ENCODE measurements around the gene CPT1B. TPM values are rescaled to one million over a fixed set of nuclear protein-coding genes. Genes with fewer than 3 reads are reported as not detected.

Gene CPT1B
- total RNA-seq, 6 experiments from 2014 or later, result 3.8 to 30.7 (median 13.0) TPM

DNA sequence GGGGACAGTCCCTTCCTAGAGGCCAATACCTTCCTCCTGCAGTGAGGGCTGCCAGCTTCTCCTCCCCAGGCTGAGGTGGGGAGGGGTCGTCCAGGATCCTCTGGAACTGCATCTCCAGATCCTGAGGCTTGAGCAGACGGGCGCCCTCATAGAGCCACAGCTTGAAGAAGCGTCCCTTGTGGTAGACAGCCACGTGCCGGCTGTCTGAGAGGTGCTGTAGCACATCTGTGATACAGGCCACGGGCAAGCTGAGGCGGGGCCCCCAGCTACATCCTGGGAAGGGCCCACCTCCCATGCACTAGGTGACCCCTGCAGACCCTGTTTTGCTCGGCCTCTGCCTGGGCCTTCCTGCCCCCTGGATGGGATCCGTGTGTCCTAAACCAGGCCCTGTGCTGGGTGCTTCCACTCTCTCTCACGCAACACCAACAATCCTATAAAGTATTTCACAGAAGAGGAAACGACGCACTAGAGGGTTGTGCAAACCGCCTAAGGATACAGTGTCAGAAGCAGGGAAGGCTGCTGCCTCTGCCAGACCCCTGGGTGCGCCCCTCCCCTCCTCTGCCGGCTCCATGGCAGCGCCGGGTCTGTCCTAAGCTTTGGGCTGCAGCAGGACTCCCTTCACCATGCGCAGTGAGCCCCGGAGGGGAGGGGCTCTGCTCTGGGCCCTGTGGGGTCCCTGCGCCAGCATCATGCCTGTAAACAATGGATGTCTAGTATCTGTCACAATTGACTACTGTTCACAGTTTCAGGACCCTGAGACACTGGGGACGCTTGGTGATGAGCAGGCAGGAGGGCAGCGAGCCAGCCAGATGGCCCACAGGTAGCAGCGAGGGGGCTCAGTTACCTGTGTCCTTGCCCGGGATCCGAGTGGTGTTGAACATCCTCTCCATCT, 4.5 kb downstream of the CPT1B start:
- 78% methylated on average over 3 of the region's 26 CpGs for WGBS (ENCODE audit: insufficient coverage, low coverage, low lambda C conversion rate, missing lambda C conversion rate)
- H3K9me3 ChIP-seq, result no peaks in the 10 kb centered on the region
- H3K27me3 ChIP-seq, result no peaks in the 10 kb centered on the region
- ATAC-seq (no peak), DNase-seq (no peak)
- TF ChIP-seq CTCF (IDR thresholded peaks at IDR 0.05) (no peak), POLR2A (IDR thresholded peaks at IDR 0.05) (no peak)
- H3K36me3 ChIP-seq, result peaks cover 0 to 11% (median 2%) of the 10 kb centered on the region in 4 donors
- peaks cover 0 to 23% (median 10%) of the 10 kb centered on the region in 4 donors for H3K4me1 ChIP-seq
- intact Hi-C loops (cut with DNase I), result no loop called here
- H3K27ac ChIP-seq, result no peak overlapping the region
- no peak overlapping the region for H3K4me3 ChIP-seq

- DNase-seq, result no peak
- 88% methylated on average over 3 of the region's 11 CpGs for WGBS (ENCODE audit: insufficient coverage, low coverage, low lambda C conversion rate, missing lambda C conversion rate)
- H3K27me3 ChIP-seq, result no peaks in the 10 kb centered on the region
- ATAC-seq, result no peak
- intact Hi-C loops (cut with DNase I), result no loop called here
- peaks cover 0 to 30% (median 15%) of the 10 kb centered on the region in 4 donors for H3K4me1 ChIP-seq
- no peak overlapping the region for H3K4me3 ChIP-seq
- H3K27ac ChIP-seq, result no peak overlapping the region
- no peak for TF ChIP-seq CTCF (IDR thresholded peaks at IDR 0.05)
- no peak for TF ChIP-seq POLR2A (IDR thresholded peaks at IDR 0.05)
- H3K9me3 ChIP-seq, result no peaks in the 10 kb centered on the region
- peaks cover 0 to 11% (median 2%) of the 10 kb centered on the region in 4 donors for H3K36me3 ChIP-seq
Measured at GRCh38 chr22:50572965-50573364, 5.3 kb downstream of the CPT1B start.

DNA sequence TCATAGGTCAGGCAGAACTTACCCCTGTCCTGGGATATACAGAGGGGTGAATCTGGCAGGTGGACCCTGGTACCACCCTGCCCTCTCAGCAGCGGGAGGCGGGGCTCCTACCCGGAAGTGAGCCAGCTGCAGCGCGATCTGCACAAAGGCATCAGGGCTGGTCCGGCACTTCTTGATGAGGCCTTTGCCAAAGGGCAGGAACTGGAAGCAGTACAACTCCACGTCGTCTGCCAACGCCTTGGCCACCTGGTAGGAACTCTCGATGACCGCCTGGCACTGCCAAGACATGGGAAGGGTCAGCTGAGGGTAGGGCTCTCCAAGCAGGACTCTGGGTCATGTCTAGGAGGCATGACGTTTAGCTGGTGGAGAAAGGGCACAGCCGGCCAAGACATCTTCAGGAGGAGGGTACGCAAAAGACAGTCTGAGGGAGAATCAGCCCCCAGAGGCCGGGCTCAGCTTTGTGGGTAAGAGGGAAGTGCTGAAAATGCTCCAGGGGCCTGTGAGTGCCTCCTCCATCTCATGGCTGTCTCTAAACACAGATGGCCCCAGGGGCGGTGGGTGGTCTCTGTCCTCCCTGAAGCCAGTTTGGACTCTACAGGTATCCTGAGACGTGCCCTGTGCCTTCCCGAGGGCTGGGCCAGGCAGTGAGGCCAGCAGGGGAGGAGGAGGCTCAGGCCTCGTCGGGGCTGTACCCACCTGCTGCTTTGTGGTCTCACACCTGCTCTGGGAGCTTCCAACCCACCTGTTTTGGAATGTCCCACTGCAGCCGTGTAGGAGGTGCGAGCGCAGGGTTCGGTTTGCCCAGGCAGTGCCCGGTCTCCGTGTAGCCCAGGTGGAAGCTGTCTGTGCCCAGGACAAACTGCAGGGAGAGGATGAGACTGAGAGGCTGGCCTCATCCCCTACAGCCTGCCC, 6.7 kb downstream of the CPT1B start:
- Histone ChIP-seq H3K9me3 (no peaks in the 10 kb centered on the region), H3K36me3 (peaks cover 0 to 11% (median 2%) of the 10 kb centered on the region in 4 donors), H3K4me3 (no peak overlapping the region), H3K27me3 (no peaks in the 10 kb centered on the region), H3K27ac (no peak overlapping the region), H3K4me1 (peaks cover 0 to 30% (median 16%) of the 10 kb centered on the region in 4 donors)
- no peak for DNase-seq
- intact Hi-C loops (cut with DNase I), result no loop called here
- ATAC-seq, result no peak
- 69% methylated on average over 5 of the region's 26 CpGs for WGBS (ENCODE audit: insufficient coverage, low coverage, low lambda C conversion rate, missing lambda C conversion rate)
- TF ChIP-seq CTCF (IDR thresholded peaks at IDR 0.05), result no peak
- TF ChIP-seq POLR2A (IDR thresholded peaks at IDR 0.05), result no peak

DNA sequence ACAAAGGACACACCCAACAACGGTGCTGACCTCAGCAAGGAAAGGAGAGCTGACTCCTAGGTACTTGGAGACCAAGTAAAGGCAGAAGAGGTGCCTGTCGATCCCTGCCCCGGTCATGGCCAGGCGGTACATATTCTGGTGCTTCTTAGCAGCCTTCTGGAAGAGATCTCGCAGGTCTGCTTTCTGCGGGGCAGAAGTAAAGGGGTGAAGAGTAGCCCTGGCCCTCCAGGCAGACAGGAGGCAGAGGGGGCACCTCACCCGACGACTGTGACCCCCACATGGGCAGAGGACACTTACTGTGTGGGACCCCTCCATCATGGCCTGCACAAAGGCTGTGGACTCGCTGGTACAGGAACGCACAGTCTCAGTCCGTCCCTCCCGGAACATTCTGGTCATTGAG, 7.4 kb downstream of the CPT1B start:
- H3K36me3 ChIP-seq, result peaks cover 0 to 11% (median 2%) of the 10 kb centered on the region in 4 donors
- H3K9me3 ChIP-seq, result no peaks in the 10 kb centered on the region
- no peak for TF ChIP-seq POLR2A (IDR thresholded peaks at IDR 0.05)
- no peak for TF ChIP-seq CTCF (IDR thresholded peaks at IDR 0.05)
- intact Hi-C loops (cut with DNase I), result no loop called here
- H3K27ac ChIP-seq, result peak overlapping the region in 2 of 3 donors; percentile 11 to 93
- WGBS (ENCODE audit: insufficient coverage, low coverage, low lambda C conversion rate, missing lambda C conversion rate), result no CpG with 5 or more reads among the region's 12 CpGs
- H3K4me3 ChIP-seq, result no peak overlapping the region
- H3K4me1 ChIP-seq, result peaks cover 0 to 30% (median 16%) of the 10 kb centered on the region in 4 donors
- DNase-seq (no peak), ATAC-seq (no peak)
- H3K27me3 ChIP-seq, result no peaks in the 10 kb centered on the region

Measured in right lobe of liver (tissue), 6 donors.